Measurements from ENCODE around the gene LBH.

DNA sequence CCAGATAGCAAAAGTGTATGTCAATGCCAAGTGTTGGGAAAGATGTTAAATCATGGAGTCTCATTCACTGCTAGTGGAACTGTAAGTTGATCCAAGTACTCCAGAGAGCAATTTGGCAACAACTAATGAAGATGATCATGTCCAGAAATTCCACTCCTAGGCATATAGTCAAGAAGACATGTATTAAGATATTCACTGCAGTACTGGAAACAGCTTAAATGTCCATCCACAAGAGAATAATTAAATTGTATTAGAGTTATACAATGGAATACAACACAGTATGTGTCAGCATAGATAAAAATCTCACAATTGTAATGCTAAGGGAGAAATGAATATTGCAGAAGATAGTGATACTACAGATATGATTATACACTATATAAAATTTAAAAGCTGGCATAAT lies 15.2 kb upstream of the LBH start:
- TF ChIP-seq, protein P1, sequence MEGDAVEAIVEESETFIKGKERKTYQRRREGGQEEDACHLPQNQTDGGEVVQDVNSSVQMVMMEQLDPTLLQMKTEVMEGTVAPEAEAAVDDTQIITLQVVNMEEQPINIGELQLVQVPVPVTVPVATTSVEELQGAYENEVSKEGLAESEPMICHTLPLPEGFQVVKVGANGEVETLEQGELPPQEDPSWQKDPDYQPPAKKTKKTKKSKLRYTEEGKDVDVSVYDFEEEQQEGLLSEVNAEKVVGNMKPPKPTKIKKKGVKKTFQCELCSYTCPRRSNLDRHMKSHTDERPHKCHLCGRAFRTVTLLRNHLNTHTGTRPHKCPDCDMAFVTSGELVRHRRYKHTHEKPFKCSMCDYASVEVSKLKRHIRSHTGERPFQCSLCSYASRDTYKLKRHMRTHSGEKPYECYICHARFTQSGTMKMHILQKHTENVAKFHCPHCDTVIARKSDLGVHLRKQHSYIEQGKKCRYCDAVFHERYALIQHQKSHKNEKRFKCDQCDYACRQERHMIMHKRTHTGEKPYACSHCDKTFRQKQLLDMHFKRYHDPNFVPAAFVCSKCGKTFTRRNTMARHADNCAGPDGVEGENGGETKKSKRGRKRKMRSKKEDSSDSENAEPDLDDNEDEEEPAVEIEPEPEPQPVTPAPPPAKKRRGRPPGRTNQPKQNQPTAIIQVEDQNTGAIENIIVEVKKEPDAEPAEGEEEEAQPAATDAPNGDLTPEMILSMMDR (IDR thresholded peaks at IDR 0.05), result no peak
- TF ChIP-seq POLR2A (IDR thresholded peaks at IDR 0.05) (no peak), POLR2AphosphoS5 (IDR thresholded peaks at IDR 0.05) (no peak)
